BLaER1 treated with 17β-estradiol and CSF1 and Interleukin-3, amounts not matched to agents 10 nM and 100 nM (cell line): ENCODE data around the gene TXNDC8.

ENCODE experiments used
- H3K27ac ChIP-seq, 11 experiments: shearing (Covaris generic); formaldehyde crosslinking; 2 replicates each; pipeline ENCODE4 v1.8.1; 2022
- H3K27me3 ChIP-seq, 11 experiments: shearing (Covaris generic); formaldehyde crosslinking; 2 replicates each; pipeline ENCODE4 v1.8.1; 2022
- H3K36me3 ChIP-seq, 11 experiments: shearing (Covaris generic); formaldehyde crosslinking; 2 replicates each; pipeline ENCODE4 v1.8.1; 2022
- H3K4me1 ChIP-seq, 10 experiments: shearing (Covaris generic); formaldehyde crosslinking; 2 replicates each; pipeline ENCODE4 v1.8.1; 2022
- H3K4me2 ChIP-seq, 11 experiments: shearing (Covaris generic); formaldehyde crosslinking; 2 replicates each; pipeline ENCODE4 v1.8.1; 2022
- H3K4me3 ChIP-seq, 10 experiments: shearing (Covaris generic); formaldehyde crosslinking; 2 replicates each; pipeline ENCODE4 v1.8.1; 2022
- H3K9ac ChIP-seq, 11 experiments: shearing (Covaris generic); formaldehyde crosslinking; 2 replicates each; pipeline ENCODE4 v1.8.1; 2022
- H3K9me3 ChIP-seq, 11 experiments: shearing (Covaris generic); formaldehyde crosslinking; replicated peaks in 1 of 11; 2 replicates each; pipeline ENCODE4 v1.8.1; 2022
- H4K20me1 ChIP-seq, 11 experiments: shearing (Covaris generic); formaldehyde crosslinking; 2 replicates each; pipeline ENCODE4 v1.8.1; 2022
- Cebpa-rat ChIP-seq, 11 experiments: shearing (Covaris generic); IDR thresholded peaks; 2 replicates each; pipeline ENCODE4 v1.8.1; 2022

Gene TXNDC8

GRCh38 chr9:110330484-110331105 is 7.1 kb downstream of the TXNDC8 start:
- no peak overlapping the region for H3K9ac ChIP-seq
- peaks cover 0 to 14% (median 0%) of the 10 kb centered on the region in 10 experiments; a peak in 6 of 20 replicates for H3K4me1 ChIP-seq
- H3K27ac ChIP-seq, result no peak overlapping the region
- no peaks in the 10 kb centered on the region for H4K20me1 ChIP-seq
- no peak overlapping the region for H3K4me3 ChIP-seq
- H3K36me3 ChIP-seq, result no peaks in the 10 kb centered on the region
- peak overlapping the region in 1 of 11 experiments; percentile 34; a peak in 2 of 22 replicates for H3K4me2 ChIP-seq
- TF ChIP-seq Cebpa-rat (IDR thresholded peaks at IDR 0.05), result no peak
- no peaks in the 10 kb centered on the region for H3K27me3 ChIP-seq
- peaks cover 0 to 7% (median 0%) of the 10 kb centered on the region in 11 experiments; a peak in 2 of 22 replicates for H3K9me3 ChIP-seq

- Histone ChIP-seq H3K36me3 (no peaks in the 10 kb centered on the region), H3K27me3 (no peaks in the 10 kb centered on the region)
Observed at GRCh38 chr9:110329639-110330230, 7.9 kb downstream of the TXNDC8 start.

GRCh38 chr9:110328763-110329162 is 8.9 kb downstream of the TXNDC8 start:
- peaks cover 0 to 7% (median 0%) of the 10 kb centered on the region in 11 experiments; a peak in 2 of 22 replicates for H3K9me3 ChIP-seq
- H3K9ac ChIP-seq, result no peak overlapping the region
- H3K27me3 ChIP-seq, result no peaks in the 10 kb centered on the region
- no peaks in the 10 kb centered on the region for H4K20me1 ChIP-seq
- H3K4me3 ChIP-seq, result no peak overlapping the region
- H3K27ac ChIP-seq, result no peak overlapping the region
- H3K4me2 ChIP-seq, result no peak overlapping the region
- H3K36me3 ChIP-seq, result no peaks in the 10 kb centered on the region
- no peak for TF ChIP-seq Cebpa-rat (IDR thresholded peaks at IDR 0.05)
- peaks cover 0 to 14% (median 0%) of the 10 kb centered on the region in 10 experiments; a peak in 6 of 20 replicates for H3K4me1 ChIP-seq

More at GRCh38 chr9:110329639-110330230, 7.9 kb downstream of the TXNDC8 start:
- peaks cover 0 to 7% (median 0%) of the 10 kb centered on the region in 11 experiments; a peak in 2 of 22 replicates for H3K9me3 ChIP-seq
- no peak overlapping the region for H3K27ac ChIP-seq
- no peak overlapping the region for H3K4me3 ChIP-seq
- H3K9ac ChIP-seq, result no peak overlapping the region
- H3K4me2 ChIP-seq, result peak overlapping the region in 2 of 11 experiments; percentile 11 to 34; a peak in 3 of 22 replicates
- no peak for TF ChIP-seq Cebpa-rat (IDR thresholded peaks at IDR 0.05)
- no peaks in the 10 kb centered on the region for H4K20me1 ChIP-seq
- peaks cover 0 to 14% (median 0%) of the 10 kb centered on the region in 10 experiments; a peak in 6 of 20 replicates for H3K4me1 ChIP-seq

GRCh38 chr9:110327716-110328115 is 9.9 kb downstream of the TXNDC8 start:
- Histone ChIP-seq H3K4me3 (no peak overlapping the region), H3K9me3 (peaks cover 0 to 7% (median 0%) of the 10 kb centered on the region in 11 experiments; a peak in 2 of 22 replicates), H3K4me2 (no peak overlapping the region), H3K27me3 (no peaks in the 10 kb centered on the region), H4K20me1 (no peaks in the 10 kb centered on the region), H3K4me1 (peaks cover 0 to 14% (median 0%) of the 10 kb centered on the region in 10 experiments; a peak in 6 of 20 replicates), H3K36me3 (no peaks in the 10 kb centered on the region), H3K9ac (no peak overlapping the region), H3K27ac (no peak overlapping the region)
- no peak for TF ChIP-seq Cebpa-rat (IDR thresholded peaks at IDR 0.05)

GRCh38 chr9:110323818-110324217 is 13.8 kb downstream of the TXNDC8 start:
- no peak overlapping the region for H3K4me3 ChIP-seq
- no peaks in the 10 kb centered on the region for H3K36me3 ChIP-seq
- H3K4me2 ChIP-seq, result no peak overlapping the region
- H3K27ac ChIP-seq, result no peak overlapping the region
- H4K20me1 ChIP-seq, result no peaks in the 10 kb centered on the region
- H3K27me3 ChIP-seq, result no peaks in the 10 kb centered on the region
- no peaks in the 10 kb centered on the region for H3K9me3 ChIP-seq
- no peaks in the 10 kb centered on the region for H3K4me1 ChIP-seq
- no peak overlapping the region for H3K9ac ChIP-seq
- TF ChIP-seq Cebpa-rat (IDR thresholded peaks at IDR 0.05), result no peak

- Histone ChIP-seq H3K9me3 (no peaks in the 10 kb centered on the region), H3K4me1 (peaks cover 0 to 7% (median 0%) of the 10 kb centered on the region in 10 experiments; a peak in 4 of 20 replicates), H3K27ac (no peak overlapping the region), H3K27me3 (no peaks in the 10 kb centered on the region), H3K4me2 (no peak overlapping the region), H4K20me1 (no peaks in the 10 kb centered on the region), H3K36me3 (no peaks in the 10 kb centered on the region), H3K9ac (no peak overlapping the region), H3K4me3 (no peak overlapping the region)
- no peak for TF ChIP-seq Cebpa-rat (IDR thresholded peaks at IDR 0.05)
Observed at GRCh38 chr9:110320651-110321445, 16.8 kb downstream of the TXNDC8 start.

- H4K20me1 ChIP-seq, result no peaks in the 10 kb centered on the region
- no peaks in the 10 kb centered on the region for H3K9me3 ChIP-seq
- TF ChIP-seq Cebpa-rat (IDR thresholded peaks at IDR 0.05), result no peak
- no peak overlapping the region for H3K27ac ChIP-seq
- peaks cover 0 to 7% (median 0%) of the 10 kb centered on the region in 10 experiments; a peak in 4 of 20 replicates for H3K4me1 ChIP-seq
- no peaks in the 10 kb centered on the region for H3K36me3 ChIP-seq
- no peak overlapping the region for H3K4me3 ChIP-seq
- H3K4me2 ChIP-seq, result no peak overlapping the region
- H3K9ac ChIP-seq, result no peak overlapping the region
- H3K27me3 ChIP-seq, result no peaks in the 10 kb centered on the region
Observed at GRCh38 chr9:110319781-110320492, 17.7 kb downstream of the TXNDC8 start.

- H3K27me3 ChIP-seq, result no peaks in the 10 kb centered on the region
- H3K4me3 ChIP-seq, result no peak overlapping the region
- TF ChIP-seq Cebpa-rat (IDR thresholded peaks at IDR 0.05), result no peak
- H3K36me3 ChIP-seq, result no peaks in the 10 kb centered on the region
- peaks cover 0 to 2% (median 2%) of the 10 kb centered on the region in 11 experiments; a peak in 10 of 22 replicates for H3K9me3 ChIP-seq
- H3K9ac ChIP-seq, result no peak overlapping the region
- no peaks in the 10 kb centered on the region for H4K20me1 ChIP-seq
- no peak overlapping the region for H3K4me2 ChIP-seq
- H3K4me1 ChIP-seq, result peaks cover 0 to 7% (median 0%) of the 10 kb centered on the region in 10 experiments; a peak in 4 of 20 replicates
- H3K27ac ChIP-seq, result no peak overlapping the region
Observed at GRCh38 chr9:110317911-110318310, 19.8 kb downstream of the TXNDC8 start.
